SU-DHL-6 (cell line): Measurements from ENCODE around the gene DACH1.
"Not testable (repeated sequence)": the region's sequence is repeated elsewhere in the genome, so short reads cannot be mapped to it uniquely, and the experiment has no call there.

Experiments used
- H2AFZ ChIP-seq: fragments of 200-600 bp; sonication (generic); 2 replicates; pipeline ENCODE4 v1.6.1; 2014; ENCODE audit warnings: low read depth, mild to moderate bottlenecking, moderate library complexity, mixed read lengths, antibody characterized with exemption, low read length; ENCODE audit not compliant: severe bottlenecking
- H3F3A ChIP-seq: fragments of 200-600 bp; shearing (Covaris generic); 2 replicates; pipeline ENCODE4 v1.6.0; 2016; ENCODE audit warnings: antibody characterized with exemption, mild to moderate bottlenecking; ENCODE audit not compliant: insufficient read depth
- H3K27ac ChIP-seq: fragments of 200-600 bp; sonication (generic); 2 replicates; pipeline ENCODE4 v1.5.1; 2016; ENCODE audit warnings: low read depth, mild to moderate bottlenecking, low read length, moderate library complexity, mixed read lengths
- H3K27me3 ChIP-seq: fragments of 200-600 bp; sonication (generic), shearing (Covaris generic); 2 replicates; pipeline ENCODE4 v1.6.0; 2014; ENCODE audit warnings: mild to moderate bottlenecking, low read length
- H3K36me3 ChIP-seq: fragments of 200-600 bp; sonication (generic); 2 replicates; pipeline ENCODE4 v1.6.1; 2014; ENCODE audit warnings: mild to moderate bottlenecking, low read length, mixed read lengths
- H3K4me2 ChIP-seq: fragments of 300-600, 200-600 bp; shearing (Covaris generic), sonication (generic); 2 replicates; pipeline ENCODE4 v1.6.0; 2014; ENCODE audit warnings: low read length, low read depth, mild to moderate bottlenecking; ENCODE audit not compliant: poor library complexity, severe bottlenecking
- H3K4me3 ChIP-seq: fragments of 200-600 bp; sonication (generic); 2 replicates; pipeline ENCODE4 v1.5.1; 2014; ENCODE audit warnings: antibody characterized with exemption, low read length, mild to moderate bottlenecking, mixed read lengths; ENCODE audit not compliant: insufficient read depth, poor library complexity, severe bottlenecking
- H3K79me2 ChIP-seq: fragments of 200-600 bp; sonication (generic); 2 replicates; pipeline ENCODE4 v1.6.1; 2014; ENCODE audit warnings: mild to moderate bottlenecking, low read length, moderate library complexity; ENCODE audit not compliant: insufficient read depth
- H3K9ac ChIP-seq: fragments of 200-600 bp; sonication (generic); 2 replicates; pipeline ENCODE4 v1.7.0; 2014; ENCODE audit warnings: mild to moderate bottlenecking, low read length
- H3K9me2 ChIP-seq: fragments of 200-600 bp; sonication (generic); replicated peaks from 2 replicates; pipeline ENCODE4 v1.6.1; 2014; ENCODE audit warnings: low read length; ENCODE audit not compliant: insufficient read depth
- H3K9me3 ChIP-seq: fragments of 200-600 bp; sonication (generic); 2 replicates; pipeline ENCODE4 v1.6.1; 2014; ENCODE audit warnings: low read length, mixed read lengths; ENCODE audit not compliant: insufficient read depth
- H4K20me1 ChIP-seq: fragments of 200-600 bp; sonication (generic); 2 replicates; pipeline ENCODE4 v1.6.1; 2014; ENCODE audit warnings: low read depth, mild to moderate bottlenecking, antibody characterized with exemption, low read length, moderate library complexity, mixed read lengths
- CTCF ChIP-seq: fragments of 200-600 bp; sonication (generic); IDR thresholded peaks from one replicate; pipeline ENCODE4 v1.5.1; 2017; ENCODE audit warnings: antibody characterized with exemption, mild to moderate bottlenecking, low read length, moderate library complexity; ENCODE audit not compliant: insufficient read depth, poor library complexity, severe bottlenecking
- EZH2phosphoT487 ChIP-seq: fragments of 200-600 bp; sonication (generic), shearing (Covaris generic); conservative IDR thresholded peaks from 2 replicates; pipeline ENCODE4 v1.6.1; 2018; ENCODE audit warnings: mild to moderate bottlenecking, antibody characterized with exemption, low read length, moderate library complexity, mixed read lengths

DACH1 gene

DNA sequence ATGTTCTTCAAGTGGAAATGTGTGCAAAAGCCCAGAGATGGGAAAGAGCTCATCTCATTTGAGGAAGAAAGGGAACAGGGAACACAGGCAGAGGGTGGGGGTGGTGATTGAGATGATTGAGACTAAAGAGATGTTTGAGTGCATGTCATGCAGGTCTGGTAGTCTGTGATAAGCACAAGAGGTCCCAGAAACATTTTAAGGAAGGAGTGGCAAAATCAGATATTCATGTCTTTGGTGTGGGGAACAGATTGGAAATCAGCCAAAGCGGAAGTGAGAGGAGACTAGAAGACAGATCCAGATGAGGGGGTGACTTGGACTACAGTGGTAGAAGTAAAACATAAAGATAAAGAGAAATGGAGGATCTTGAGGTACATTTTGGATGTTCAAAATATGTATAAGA lies 39.4 kb upstream of the DACH1 start:
- Histone ChIP-seq H3K36me3 (no peaks in the 10 kb centered on the region), H3K27ac (no peak overlapping the region), H3K9me3 (no peaks in the 10 kb centered on the region), H3K79me2 (no peaks in the 10 kb centered on the region), H3F3A (no peaks in the 10 kb centered on the region), H3K4me3 (no peak overlapping the region), H3K9me2 (no peaks in the 10 kb centered on the region), H4K20me1 (no peaks in the 10 kb centered on the region), H2AFZ (no peak overlapping the region), H3K27me3 (no peaks in the 10 kb centered on the region), H3K4me2 (no peak overlapping the region), H3K9ac (no peak overlapping the region)
- no peak for TF ChIP-seq CTCF
- no peak for TF ChIP-seq EZH2phosphoT487

- Histone ChIP-seq H3K9ac (no peak overlapping the region), H3K4me3 (no peak overlapping the region), H3K27me3 (no peaks in the 10 kb centered on the region), H3K36me3 (no peaks in the 10 kb centered on the region), H3K27ac (no peak overlapping the region), H3K4me2 (no peak overlapping the region), H3K79me2 (no peaks in the 10 kb centered on the region), H3K9me3 (no peaks in the 10 kb centered on the region), H4K20me1 (no peaks in the 10 kb centered on the region), H2AFZ (no peak overlapping the region), H3F3A (no peaks in the 10 kb centered on the region), H3K9me2 (no peaks in the 10 kb centered on the region)
- TF ChIP-seq CTCF (no peak), EZH2phosphoT487 (no peak)
Observed at GRCh38 chr13:71902676-71903075, 35.7 kb upstream of the DACH1 start.

DNA sequence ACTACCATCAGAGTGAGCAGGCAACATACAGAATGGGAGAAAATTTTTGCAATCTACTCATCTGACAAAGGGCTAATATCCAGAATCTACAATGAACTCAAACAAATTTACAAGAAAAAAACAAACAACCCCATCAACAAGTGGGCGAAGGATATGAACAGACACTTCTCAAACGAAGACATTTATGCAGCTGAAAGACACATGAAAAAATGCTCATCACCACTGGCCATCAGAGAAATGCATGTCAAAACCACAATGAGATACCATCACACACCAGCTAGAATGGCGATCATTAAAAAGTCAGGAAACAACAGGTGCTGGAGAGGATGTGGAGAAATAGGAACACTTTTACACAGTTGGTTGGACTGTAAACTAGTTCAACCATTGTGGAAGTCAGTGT lies 26.5 kb upstream of the DACH1 start:
- H3K9me2 ChIP-seq, H3K4me3 ChIP-seq, H3K9ac ChIP-seq, H3K4me2 ChIP-seq, H3K79me2 ChIP-seq, H3K9me3 ChIP-seq, H3K36me3 ChIP-seq, H3F3A ChIP-seq, H2AFZ ChIP-seq, H3K27ac ChIP-seq, H3K27me3 ChIP-seq, H4K20me1 ChIP-seq: not testable (repeated sequence)

- Histone ChIP-seq H3K9me3 (no peaks in the 10 kb centered on the region), H3K9me2 (no peaks in the 10 kb centered on the region), H4K20me1 (no peaks in the 10 kb centered on the region), H3K27me3 (no peaks in the 10 kb centered on the region), H3K36me3 (no peaks in the 10 kb centered on the region), H3K79me2 (no peaks in the 10 kb centered on the region), H2AFZ (no peak overlapping the region), H3K9ac (no peak overlapping the region), H3F3A (no peaks in the 10 kb centered on the region), H3K27ac (no peak overlapping the region), H3K4me3 (no peak overlapping the region), H3K4me2 (no peak overlapping the region)
- TF ChIP-seq EZH2phosphoT487 (no peak), CTCF (no peak)
Observed at GRCh38 chr13:71886880-71887279, 19.9 kb upstream of the DACH1 start.
